Osteoblast (primary cell): ENCODE data around the gene RNF2. TPM values are rescaled to one million over a fixed set of nuclear protein-coding genes. Genes with fewer than 3 reads are reported as not detected.

Experiments
- DNase-seq: peaks from one replicate; pipeline ENCODE4 v3.0.0; 2011; ENCODE audit warnings: low spot score, mixed read lengths; ENCODE audit not compliant: insufficient read length; ENCODE audit errors: missing footprints
- H2AFZ ChIP-seq: 2 replicates; pipeline ENCODE4 v1.6.0; 2011; ENCODE audit warnings: mild to moderate bottlenecking, low read length
- H3K27ac ChIP-seq: 2 replicates; pipeline ENCODE4 v1.5.1; 2011; ENCODE audit warnings: mild to moderate bottlenecking, low read depth, low read length, moderate library complexity
- H3K27me3 ChIP-seq: 2 replicates; pipeline ENCODE4 v1.6.0; 2012; ENCODE audit warnings: mild to moderate bottlenecking, control low read depth, inconsistent platforms, low read length, moderate library complexity; ENCODE audit not compliant: insufficient read depth
- H3K36me3 ChIP-seq: 2 replicates; pipeline ENCODE4 v1.5.1; 2011; ENCODE audit warnings: mild to moderate bottlenecking, low read length, control low read depth, moderate library complexity; ENCODE audit not compliant: insufficient read depth
- H3K4me1 ChIP-seq: 2 replicates; pipeline ENCODE4 v1.5.1; 2011; ENCODE audit warnings: mild to moderate bottlenecking, low read length, control low read depth, moderate library complexity; ENCODE audit not compliant: insufficient read depth
- H3K4me2 ChIP-seq: 2 replicates; pipeline ENCODE4 v1.6.0; 2011; ENCODE audit warnings: mild to moderate bottlenecking, low read length; ENCODE audit not compliant: insufficient read depth
- H3K4me3 ChIP-seq: fragments of 200-600 bp; sonication (generic); 3 replicates; pipeline ENCODE4 v1.5.1; 2012; ENCODE audit warnings: mild to moderate bottlenecking, low read length, inconsistent platforms; ENCODE audit not compliant: insufficient read depth
- H3K79me2 ChIP-seq: 2 replicates; pipeline ENCODE4 v1.6.0; 2012; ENCODE audit warnings: mild to moderate bottlenecking, low read length, control low read depth, inconsistent platforms; ENCODE audit not compliant: insufficient read depth
- H3K9me3 ChIP-seq: 2 replicates; pipeline ENCODE4 v1.5.1; 2011; ENCODE audit warnings: low read depth, low read length, control low read depth
- H4K20me1 ChIP-seq: 2 replicates; pipeline ENCODE4 v1.6.0; 2012; ENCODE audit warnings: mild to moderate bottlenecking, low read length, control low read depth; ENCODE audit not compliant: insufficient read depth
- total RNA-seq: library from RNA; depleted of rRNA; stranded (reverse); fragments of >200 nt; gene quantifications from 2 replicates; pipeline ENCODE4 v1.2.3, GENCODE V29; 2012
- TF ChIP-seq, protein P1 (sequence below): IDR thresholded peaks from 2 replicates; pipeline ENCODE4 v1.5.1; 2011; ENCODE audit warnings: mild to moderate bottlenecking, low read depth, low read length, moderate library complexity; ENCODE audit errors: extremely low read depth

RNF2 gene
- total RNA-seq, 1 donor: 20.3 TPM

DNA sequence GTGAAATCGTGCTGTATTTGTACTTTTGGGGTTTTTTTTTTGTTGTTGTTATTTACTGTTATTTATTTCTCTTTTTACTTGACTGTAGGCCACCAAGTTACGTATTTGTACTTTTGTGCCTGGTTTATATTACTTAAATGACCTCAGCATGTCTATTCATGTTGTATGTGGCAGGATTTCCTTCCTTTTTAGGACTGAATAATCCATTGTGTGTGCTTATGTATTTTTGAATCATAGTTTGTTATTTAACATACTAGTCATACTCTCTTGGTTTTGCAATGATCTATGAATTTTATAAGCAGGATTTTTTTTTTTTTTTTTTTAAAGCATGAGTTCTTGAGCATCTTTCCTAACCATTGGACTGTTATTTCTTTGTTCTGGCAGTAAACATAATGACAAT, 51.2 kb downstream of the RNF2 start:
- DNase-seq: no peak
- Histone ChIP-seq H3K27ac (no peak overlapping the region), H4K20me1 (no peaks in the 10 kb centered on the region), H3K36me3 (no peaks in the 10 kb centered on the region), H3K27me3 (no peaks in the 10 kb centered on the region), H3K4me3 (no peak overlapping the region), H3K4me1 (no peaks in the 10 kb centered on the region), H2AFZ (no peak overlapping the region), H3K4me2 (no peak overlapping the region), H3K9me3 (no peaks in the 10 kb centered on the region), H3K79me2 (no peaks in the 10 kb centered on the region)
- TF ChIP-seq, protein P1, sequence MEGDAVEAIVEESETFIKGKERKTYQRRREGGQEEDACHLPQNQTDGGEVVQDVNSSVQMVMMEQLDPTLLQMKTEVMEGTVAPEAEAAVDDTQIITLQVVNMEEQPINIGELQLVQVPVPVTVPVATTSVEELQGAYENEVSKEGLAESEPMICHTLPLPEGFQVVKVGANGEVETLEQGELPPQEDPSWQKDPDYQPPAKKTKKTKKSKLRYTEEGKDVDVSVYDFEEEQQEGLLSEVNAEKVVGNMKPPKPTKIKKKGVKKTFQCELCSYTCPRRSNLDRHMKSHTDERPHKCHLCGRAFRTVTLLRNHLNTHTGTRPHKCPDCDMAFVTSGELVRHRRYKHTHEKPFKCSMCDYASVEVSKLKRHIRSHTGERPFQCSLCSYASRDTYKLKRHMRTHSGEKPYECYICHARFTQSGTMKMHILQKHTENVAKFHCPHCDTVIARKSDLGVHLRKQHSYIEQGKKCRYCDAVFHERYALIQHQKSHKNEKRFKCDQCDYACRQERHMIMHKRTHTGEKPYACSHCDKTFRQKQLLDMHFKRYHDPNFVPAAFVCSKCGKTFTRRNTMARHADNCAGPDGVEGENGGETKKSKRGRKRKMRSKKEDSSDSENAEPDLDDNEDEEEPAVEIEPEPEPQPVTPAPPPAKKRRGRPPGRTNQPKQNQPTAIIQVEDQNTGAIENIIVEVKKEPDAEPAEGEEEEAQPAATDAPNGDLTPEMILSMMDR: no peak

DNA sequence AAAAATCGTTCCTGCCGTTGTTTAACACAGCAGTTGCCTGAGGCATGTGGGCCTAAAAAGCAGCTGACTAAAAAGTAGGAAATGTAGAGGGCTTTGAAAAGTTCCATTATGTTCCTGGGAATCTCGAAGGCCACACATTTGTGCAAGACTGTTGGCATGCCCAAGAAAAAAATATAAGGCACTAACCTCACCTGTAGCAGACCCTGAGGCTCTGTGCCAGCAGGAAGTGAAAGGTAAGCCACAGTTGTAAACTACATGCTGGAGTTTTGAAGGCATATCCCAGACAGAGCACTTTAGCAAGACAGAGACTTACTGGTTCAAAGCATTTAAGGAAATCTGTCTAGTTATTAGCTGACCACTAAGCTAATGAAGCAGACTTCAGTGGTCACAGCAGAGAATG, 58.7 kb downstream of the RNF2 start:
- Histone ChIP-seq H3K4me3 (no peak overlapping the region), H2AFZ (no peak overlapping the region), H4K20me1 (no peaks in the 10 kb centered on the region), H3K4me1 (no peaks in the 10 kb centered on the region), H3K27me3 (no peaks in the 10 kb centered on the region), H3K27ac (no peak overlapping the region), H3K36me3 (no peaks in the 10 kb centered on the region), H3K79me2 (no peaks in the 10 kb centered on the region), H3K4me2 (no peak overlapping the region), H3K9me3 (no peaks in the 10 kb centered on the region)
- no peak for DNase-seq
- TF ChIP-seq, protein P1: no peak

DNA sequence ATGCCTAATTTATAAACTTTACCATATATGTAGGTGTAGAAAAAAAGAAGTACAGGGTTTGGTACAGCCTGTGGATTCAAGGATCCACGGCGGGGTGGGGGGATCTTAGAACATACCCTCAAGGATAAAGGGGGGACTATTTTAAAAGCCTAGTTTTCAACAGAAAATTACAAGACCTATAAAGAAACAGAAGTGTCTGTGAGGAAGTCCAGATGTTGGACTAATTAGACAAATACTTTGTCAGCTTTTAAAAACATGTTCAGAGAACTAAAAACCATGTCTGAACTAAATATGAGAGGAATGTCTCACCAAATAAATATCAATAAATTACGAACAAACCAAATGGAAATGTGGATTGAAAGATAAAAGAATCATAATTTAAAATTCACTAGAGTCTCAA, 59.8 kb downstream of the RNF2 start:
- Histone ChIP-seq H4K20me1 (no peaks in the 10 kb centered on the region), H3K9me3 (no peaks in the 10 kb centered on the region), H3K27ac (no peak overlapping the region), H3K4me2 (no peak overlapping the region), H2AFZ (no peak overlapping the region), H3K36me3 (no peaks in the 10 kb centered on the region), H3K79me2 (no peaks in the 10 kb centered on the region), H3K27me3 (no peaks in the 10 kb centered on the region), H3K4me1 (no peaks in the 10 kb centered on the region), H3K4me3 (no peak overlapping the region)
- DNase-seq: no peak
- TF ChIP-seq, protein P1: no peak

DNA sequence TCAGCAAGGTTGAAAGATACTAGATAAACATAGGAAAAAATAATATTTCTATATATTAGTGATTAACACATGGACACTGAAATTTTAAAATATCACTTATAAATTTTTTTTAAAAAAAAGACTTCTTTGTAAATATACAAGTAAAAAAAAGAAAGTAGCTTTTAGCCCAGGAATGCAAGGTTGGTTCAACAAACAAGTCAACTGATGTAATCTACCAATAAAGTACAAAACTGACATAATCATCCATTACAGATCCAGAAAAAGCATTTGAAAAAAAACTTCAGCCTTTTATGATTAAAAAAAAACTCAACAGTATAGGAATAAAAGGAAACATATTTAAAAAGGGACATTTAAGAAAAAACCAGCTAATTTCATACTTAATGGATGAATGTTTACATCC, 63.0 kb downstream of the RNF2 start:
- TF ChIP-seq, protein P1: no peak
- Histone ChIP-seq H3K4me3 (no peak overlapping the region), H3K9me3 (no peaks in the 10 kb centered on the region), H3K4me2 (no peak overlapping the region), H3K4me1 (no peaks in the 10 kb centered on the region), H3K79me2 (no peaks in the 10 kb centered on the region), H2AFZ (no peak overlapping the region), H3K36me3 (no peaks in the 10 kb centered on the region), H3K27ac (no peak overlapping the region), H3K27me3 (no peaks in the 10 kb centered on the region), H4K20me1 (no peaks in the 10 kb centered on the region)
- no peak for DNase-seq
